Spleen (tissue), 11 donors: ENCODE results near the gene KRTAP5-11. TPM values are rescaled to one million over a fixed set of nuclear protein-coding genes. Genes with fewer than 3 reads are reported as not detected.
A peak's percentile ranks its signal among the peaks of the same experiment; 100 is the strongest.
"Not testable (repeated sequence)": the region's sequence is repeated elsewhere in the genome, so short reads cannot be mapped to it uniquely, and the experiment has no call there.

Source experiments
- DNase-seq: peaks from one replicate; pipeline ENCODE4 v3.0.0-alpha.2; 2020
- H3K27ac ChIP-seq, 8 donors: fragments of 200-600 bp; sonication (generic) in 7 of 8; 1 replicate in 4 of 8; 2 replicates in 4 of 8; pipeline versions ENCODE4 v1.5.0 to v1.8.0; 2016 to 2021; ENCODE audit warnings: inconsistent platforms in 4 of 8, mild to moderate bottlenecking in 4 of 8, moderate library complexity in 1 of 8
- H3K27me3 ChIP-seq, 7 donors: fragments of 200-600 bp; sonication (generic) in 6 of 7; replicated peaks in 1 of 7; 1 replicate in 4 of 7; 2 replicates in 3 of 7; pipeline versions ENCODE4 v1.5.0 to v1.8.0; 2016 to 2021; ENCODE audit warnings: inconsistent platforms in 3 of 7, mild to moderate bottlenecking in 1 of 7
- H3K36me3 ChIP-seq, 6 donors: fragments of 200-600 bp; sonication (generic) in 5 of 6; 1 replicate in 4 of 6; 2 replicates in 2 of 6; pipeline versions ENCODE4 v1.5.0 to v1.8.0; 2016 to 2021; ENCODE audit warnings: inconsistent platforms in 2 of 6
- H3K4me1 ChIP-seq, 6 donors: fragments of 200-600 bp; sonication (generic) in 5 of 6; 1 replicate in 3 of 6; 2 replicates in 3 of 6; pipeline versions ENCODE4 v1.5.0 to v1.8.0; 2016 to 2021; ENCODE audit warnings: inconsistent platforms in 3 of 6
- H3K4me3 ChIP-seq, 8 donors: fragments of 200-600 bp; sonication (generic) in 7 of 8; 1 replicate in 4 of 8; 2 replicates in 4 of 8; pipeline versions ENCODE4 v1.5.0 to v1.8.0; 2016 to 2021; ENCODE audit warnings: inconsistent platforms in 4 of 8, mild to moderate bottlenecking in 4 of 8, moderate library complexity in 2 of 8
- H3K9me3 ChIP-seq, 8 donors: fragments of 200-600 bp; sonication (generic) in 7 of 8; 1 replicate in 4 of 8; 2 replicates in 4 of 8; pipeline versions ENCODE4 v1.5.0 to v1.8.0; 2016 to 2021; ENCODE audit warnings: inconsistent platforms in 4 of 8
- CTCF ChIP-seq, 11 experiments: fragments of 200-600 bp in 7 of 11; fragments of 450-650 bp in 4 of 11; sonication (generic) in 4 of 11; IDR thresholded peaks in 8 of 11; conservative IDR thresholded peaks in 3 of 11; 1 replicate in 7 of 11; 2 replicates in 4 of 11; pipeline versions ENCODE4 v1.4.0 to v1.8.0; 2016 to 2021; ENCODE audit warnings: antibody characterized with exemption in 11 of 11, inconsistent platforms in 4 of 11, mild to moderate bottlenecking in 1 of 11
- POLR2A ChIP-seq, 3 donors: fragments of 450-650 bp; IDR thresholded peaks; one replicate each; pipeline ENCODE4 v1.5.1; 2017; ENCODE audit warnings: antibody characterized with exemption in 3 of 3, mild to moderate bottlenecking in 1 of 3
- POLR2AphosphoS5 ChIP-seq, 3 donors: sonication (generic); formaldehyde crosslinking; IDR thresholded peaks; one replicate each; pipeline ENCODE4 v1.5.1; 2017; ENCODE audit warnings: antibody characterized with exemption in 3 of 3
- WGBS, 5 donors: extraction: QIAGEN DNeasy Blood & Tissue Kit in 3 of 5; methylation state at CpG; one replicate each; pipeline versions ENCODE4 v1.1.5 to v1.1.7; 2013 to 2018; 5-methylcytosine and 5-hydroxymethylcytosine counted together
- intact Hi-C: fragments of 100-400 bp; cut with DNase I; formaldehyde crosslinking; loops from one replicate; pipeline ENCODE4 v1.15.0; 2023; ENCODE audit warnings: low total_unique reads
- polyA plus RNA-seq, 3 donors: library from polyadenylated mRNA; stranded (reverse); fragments of 200-250 nt; gene quantifications; one replicate each; pipeline ENCODE4 v1.2.1, GENCODE V29; 2013
- total RNA-seq, 7 donors: library from RNA; depleted of rRNA in 3 of 7; stranded (reverse); fragments of >200 nt in 3 of 7; fragmentation: NEBNext Ultra II Directional in 4 of 7; extraction: Animal tissue kit (Norgen Biotek cat#: 25700) in 4 of 7; gene quantifications; one replicate each; pipeline versions ENCODE4 v1.1.0 to v1.2.1, GENCODE V29; 2016 to 2021
- donor health status: healthy with polysubstance abuse.
- donor health status: DM: no; HTN: no; CAD: no; lungs with moderate emphysema.
- donor health status: DM: no; HTN: no; CAD: no.
- donor health status: Bipolar disorder and iron deficiency.
- donor health status: healthy.
- donor health status: DM: no; HTN: no; CAD: no.
- donor health status: DM: yes; HTN: yes; CAD: no.

The KRTAP5-11 gene
- total and polyA plus RNA-seq, 10 donors, result not detected

GRCh38 chr11:71580057-71581003 lies 2.3 kb downstream of the KRTAP5-11 start:
- peaks cover 0 to 17% (median 0%) of the 10 kb centered on the region in 7 donors for H3K27me3 ChIP-seq
- intact Hi-C loops, result no loop called here
- 4 to 11% (median 7%) methylated on average over 8 of the region's 8 CpGs for WGBS, 5 donors
- TF ChIP-seq CTCF (IDR thresholded peaks at IDR 0.05 in 8 of 11, conservative IDR thresholded peaks at IDR 0.05 in 3 of 11), result peak; percentile 51 to 89 (median 80)
- no peak for TF ChIP-seq POLR2A (IDR thresholded peaks at IDR 0.05)
- no peak overlapping the region for H3K4me3 ChIP-seq
- H3K9me3 ChIP-seq, result no peaks in the 10 kb centered on the region
- peak overlapping the region in 1 of 8 donors; percentile 21 for H3K27ac ChIP-seq
- DNase-seq, result no peak
- H3K36me3 ChIP-seq, result no peaks in the 10 kb centered on the region
- H3K4me1 ChIP-seq, result peaks cover 0 to 23% (median 11%) of the 10 kb centered on the region in 6 donors

GRCh38 chr11:71579513-71579912 lies 3.2 kb downstream of the KRTAP5-11 start:
- intact Hi-C loops, H3K36me3 ChIP-seq, H3K27ac ChIP-seq, H3K4me3 ChIP-seq, H3K9me3 ChIP-seq, DNase-seq: not testable (repeated sequence)
- peaks cover 0 to 23% (median 11%) of the 10 kb centered on the region in 6 donors for H3K4me1 ChIP-seq
- H3K27me3 ChIP-seq, result peaks cover 0 to 17% (median 0%) of the 10 kb centered on the region in 7 donors
- 52 to 78% (median 73%) methylated on average over 7 of the region's 7 CpGs for WGBS, 5 donors

- no peak for DNase-seq
- H3K27ac ChIP-seq, result no peak overlapping the region
- no peaks in the 10 kb centered on the region for H3K36me3 ChIP-seq
- peaks cover 0 to 14% (median 0%) of the 10 kb centered on the region in 7 donors for H3K27me3 ChIP-seq
- intact Hi-C loops, result no loop called here
- no peak for TF ChIP-seq POLR2A (IDR thresholded peaks at IDR 0.05)
- no peak for TF ChIP-seq POLR2AphosphoS5 (IDR thresholded peaks at IDR 0.05)
- TF ChIP-seq CTCF (IDR thresholded peaks at IDR 0.05 in 8 of 11, conservative IDR thresholded peaks at IDR 0.05 in 3 of 11), result no peak
- no peaks in the 10 kb centered on the region for H3K9me3 ChIP-seq
- H3K4me1 ChIP-seq, result peaks cover 0 to 23% (median 11%) of the 10 kb centered on the region in 6 donors
- H3K4me3 ChIP-seq, result no peak overlapping the region
- 89 to 96% (median 94%) methylated on average over 7 of the region's 7 CpGs for WGBS, 5 donors
Measured at GRCh38 chr11:71577469-71578004, 5.1 kb downstream of the KRTAP5-11 start.

- H3K4me3 ChIP-seq, DNase-seq, H3K36me3 ChIP-seq, H3K9me3 ChIP-seq, H3K27ac ChIP-seq, intact Hi-C loops: not testable (repeated sequence)
- 88 to 96% (median 91%) methylated on average over 4 to 38 of the region's 41 CpGs for WGBS, 5 donors
- peaks cover 0 to 13% (median 0%) of the 10 kb centered on the region in 7 donors for H3K27me3 ChIP-seq
- H3K4me1 ChIP-seq, result peaks cover 0 to 21% (median 11%) of the 10 kb centered on the region in 6 donors
Measured at GRCh38 chr11:71576688-71577465, 5.8 kb downstream of the KRTAP5-11 start.
